ENCODE results near the gene TMEM234.
"Not testable (repeated sequence)": the region's sequence is repeated elsewhere in the genome, so short reads cannot be mapped to it uniquely, and the experiment has no call there.

Gene TMEM234
- 7.0 to 25.3 (median 12.5) reads per million in 3 experiments for total RNA-seq

GRCh38 chr1:32221980-32222755, at the start of gene TMEM234, which contains the start of gene EIF3I:
Gene TMEM234, minus strand, starts transcription at chr1:32222353. Its CDS starts 31 bp downstream, at chr1:32222322.
Gene EIF3I, plus strand, starts transcription at chr1:32222407. Its CDS starts 35 bp downstream, at chr1:32222442.
- peak; percentile 91 for DNase-seq

- DNase-seq: no peak
These were observed 47.6 kb upstream of the TMEM234 start for GRCh38 chr1:32269744-32270143.

GRCh38 chr1:32266921-32267591, 44.9 kb upstream of the TMEM234 start:
- no peak for DNase-seq

GRCh38 chr1:32265846-32266245, 43.7 kb upstream of the TMEM234 start:
- no peak for DNase-seq

GRCh38 chr1:32263744-32264143, 41.6 kb upstream of the TMEM234 start:
- peak; percentile 47 for DNase-seq

- not testable (repeated sequence) for DNase-seq
These were observed 41.1 kb upstream of the TMEM234 start for GRCh38 chr1:32263236-32263593.

GRCh38 chr1:32257227-32257508, 35.0 kb upstream of the TMEM234 start:
- DNase-seq: no peak

GRCh38 chr1:32256473-32257226, 34.5 kb upstream of the TMEM234 start:
- no peak for DNase-seq

GRCh38 chr1:32255072-32256071, 33.2 kb upstream of the TMEM234 start:
- DNase-seq: peak; percentile 54

- DNase-seq: peak; percentile 62
These were observed 29.0 kb upstream of the TMEM234 start, which contains the start of gene LCK for GRCh38 chr1:32250893-32251716. Gene LCK, plus strand, starts transcription at chr1:32251265. Its CDS starts 23,065 bp downstream, at chr1:32274330.

GRCh38 chr1:32249831-32250525, 27.8 kb upstream of the TMEM234 start:
- DNase-seq: peak; percentile 89

GRCh38 chr1:32247983-32248889, 26.1 kb upstream of the TMEM234 start:
- DNase-seq: peak; percentile 65

GRCh38 chr1:32247452-32247851, 25.3 kb upstream of the TMEM234 start:
- DNase-seq: no peak

GRCh38 chr1:32246888-32247273, 24.7 kb upstream of the TMEM234 start, which contains the start of gene FAM167B:
Gene FAM167B, plus strand, starts transcription at chr1:32247222. Its CDS starts 200 bp downstream, at chr1:32247422.
- no peak for DNase-seq

- no peak for DNase-seq
These were observed 20.2 kb upstream of the TMEM234 start for GRCh38 chr1:32242341-32242851.

- no peak for DNase-seq
These were observed 19.0 kb upstream of the TMEM234 start for GRCh38 chr1:32241001-32241763.

GRCh38 chr1:32240140-32240951, 18.2 kb upstream of the TMEM234 start:
- DNase-seq: peak; percentile 48

GRCh38 chr1:32239790-32240139, 17.6 kb upstream of the TMEM234 start:
- DNase-seq: no peak

All from central memory CD4-positive, alpha-beta T cell (primary cell).